Natural killer cell (primary cell): ENCODE results near the gene CR2. TPM values are rescaled to one million over a fixed set of nuclear protein-coding genes. Genes with fewer than 3 reads are reported as not detected.

Experiments used
- ATAC-seq, 3 donors: fragments of 150-1000 bp in 2 of 3; fragments of 200-7000 bp in 1 of 3; cut with Tn5 transposase; 1 replicate in 1 of 3; 2 replicates in 2 of 3; pipeline ENCODE4 v1.10.0; 2021; ENCODE audit warnings: mild to moderate bottlenecking in 2 of 3, moderate library complexity in 2 of 3
- DNase-seq, 2 donors: peaks; one replicate each; pipeline versions ENCODE4 v3.0.0 to v3.0.0-alpha.2; 2013 to 2021; ENCODE audit warnings: mixed read lengths in 1 of 2
- H3K27ac ChIP-seq: one replicate; pipeline ENCODE4 v1.5.1; 2013; ENCODE audit warnings: mild to moderate bottlenecking, low read length
- H3K27me3 ChIP-seq: one replicate; pipeline ENCODE4 v1.6.1; 2013; ENCODE audit warnings: low read length; ENCODE audit not compliant: control insufficient read depth, insufficient read depth
- H3K36me3 ChIP-seq: one replicate; pipeline ENCODE4 v1.6.1; 2013; ENCODE audit warnings: low read length; ENCODE audit not compliant: control insufficient read depth, insufficient read depth
- H3K4me1 ChIP-seq: one replicate; pipeline ENCODE4 v1.6.1; 2013; ENCODE audit warnings: low read length; ENCODE audit not compliant: control insufficient read depth, insufficient read depth
- H3K4me3 ChIP-seq: one replicate; pipeline ENCODE4 v1.5.1; 2013; ENCODE audit warnings: low read length
- H3K9me3 ChIP-seq: one replicate; pipeline ENCODE4 v1.6.1; 2013; ENCODE audit warnings: low read length; ENCODE audit not compliant: control insufficient read depth, insufficient read depth
- H3K27ac Mint-ChIP-seq, 2 donors: one replicate each; pipeline ENCODE4 v1.8.0; 2022; ENCODE audit warnings: mild to moderate bottlenecking in 2 of 2, mixed read lengths in 2 of 2, moderate library complexity in 1 of 2
- H3K27me3 Mint-ChIP-seq, 2 donors: one replicate each; pipeline ENCODE4 v1.8.0; 2022; ENCODE audit warnings: low read depth in 2 of 2, mixed read lengths in 2 of 2
- H3K36me3 Mint-ChIP-seq: one replicate; pipeline ENCODE4 v1.8.0; 2022; ENCODE audit warnings: mixed read lengths
- H3K4me1 Mint-ChIP-seq, 2 donors: one replicate each; pipeline ENCODE4 v1.8.0; 2022; ENCODE audit warnings: mixed read lengths in 2 of 2
- H3K4me3 Mint-ChIP-seq: one replicate; pipeline ENCODE4 v1.8.0; 2022; ENCODE audit warnings: mild to moderate bottlenecking, moderate library complexity, mixed read lengths
- H3K9me3 Mint-ChIP-seq, 2 donors: one replicate each; pipeline ENCODE4 v1.8.0; 2022; ENCODE audit warnings: mixed read lengths in 2 of 2
- CTCF ChIP-seq: fragments of 200-600 bp; IDR thresholded peaks from one replicate; pipeline ENCODE4 v1.8.0; 2022; ENCODE audit warnings: antibody characterized with exemption
- WGBS: methylation state at CpG from one replicate; pipeline ENCODE4 v1.1.7; 2013; ENCODE audit warnings: missing lambda C conversion rate; ENCODE audit not compliant: insufficient coverage; 5-methylcytosine and 5-hydroxymethylcytosine counted together
- intact Hi-C: fragments of 100-400 bp; cut with micrococcal nuclease; formaldehyde crosslinking; loops from one replicate; pipeline ENCODE4 v1.14.2; 2022
- total RNA-seq, 4 donors: library from RNA; stranded (reverse); fragments of 120-200 nt in 1 of 4; gene quantifications; one replicate each; pipeline versions ENCODE4 v1.2.3 to v1.2.4, GENCODE V29; 2013 to 2022

The CR2 gene
- total RNA-seq, 3 donors from 2014 or later (not counting 1 experiment from before 2014, with no cell fraction given): 0.19 to 0.48 (median 0.29) TPM

- Mint-ChIP-seq H3K4me3 (no peak overlapping the region), H3K9me3 (no peaks in the 10 kb centered on the region), H3K27ac (no peak overlapping the region), H3K36me3 (no peaks in the 10 kb centered on the region), H3K27me3 (peaks cover 26 to 50% of the 10 kb centered on the region in 2 donors), H3K4me1 (no peaks in the 10 kb centered on the region)
- H3K27ac ChIP-seq: no peak overlapping the region
- H3K4me1 ChIP-seq: no peaks in the 10 kb centered on the region
- H3K9me3 ChIP-seq: no peaks in the 10 kb centered on the region
- TF ChIP-seq CTCF: no peak
- no peaks in the 10 kb centered on the region for H3K36me3 ChIP-seq
- H3K4me3 ChIP-seq: no peak overlapping the region
- intact Hi-C loops: no loop called here
- peaks cover 12% of the 10 kb centered on the region for H3K27me3 ChIP-seq
- no peak for ATAC-seq
- no peak for DNase-seq
These were observed 50.3 kb downstream of the CR2 start for GRCh38 chr1:207504438-207504837.

- Mint-ChIP-seq H3K27me3 (peaks cover 15 to 33% of the 10 kb centered on the region in 2 donors), H3K4me3 (no peak overlapping the region), H3K36me3 (no peaks in the 10 kb centered on the region), H3K4me1 (no peaks in the 10 kb centered on the region), H3K27ac (no peak overlapping the region), H3K9me3 (no peaks in the 10 kb centered on the region)
- DNase-seq (no peak), ATAC-seq (no peak)
- WGBS: no CpG with 5 or more reads among the region's 1 CpG
- intact Hi-C loops: no loop called here
- no peak overlapping the region for H3K27ac ChIP-seq
- no peaks in the 10 kb centered on the region for H3K27me3 ChIP-seq
- H3K4me1 ChIP-seq: no peaks in the 10 kb centered on the region
- no peaks in the 10 kb centered on the region for H3K36me3 ChIP-seq
- no peak for TF ChIP-seq CTCF
- H3K4me3 ChIP-seq: no peak overlapping the region
- no peaks in the 10 kb centered on the region for H3K9me3 ChIP-seq
These were observed 56.3 kb downstream of the CR2 start for GRCh38 chr1:207510444-207510843.

- no peak for TF ChIP-seq CTCF
- Histone ChIP-seq H3K4me3 (no peak overlapping the region), H3K27ac (no peak overlapping the region), H3K4me1 (no peaks in the 10 kb centered on the region), H3K36me3 (no peaks in the 10 kb centered on the region), H3K27me3 (no peaks in the 10 kb centered on the region), H3K9me3 (no peaks in the 10 kb centered on the region)
- no peak for DNase-seq
- WGBS: no CpG with 5 or more reads among the region's 13 CpGs
- no peak overlapping the region for H3K27ac Mint-ChIP-seq
- peaks cover 20 to 28% of the 10 kb centered on the region in 2 donors for H3K27me3 Mint-ChIP-seq
- H3K4me3 Mint-ChIP-seq: no peak overlapping the region
- ATAC-seq: no peak
- intact Hi-C loops: no loop called here
- no peaks in the 10 kb centered on the region for H3K36me3 Mint-ChIP-seq
- H3K4me1 Mint-ChIP-seq: no peaks in the 10 kb centered on the region
- no peaks in the 10 kb centered on the region for H3K9me3 Mint-ChIP-seq
These were observed 60.8 kb downstream of the CR2 start for GRCh38 chr1:207514890-207515289.

- ATAC-seq (no peak), DNase-seq (no peak)
- Histone ChIP-seq H3K4me1 (no peaks in the 10 kb centered on the region), H3K27ac (no peak overlapping the region), H3K36me3 (no peaks in the 10 kb centered on the region), H3K27me3 (peaks cover 3% of the 10 kb centered on the region), H3K9me3 (no peaks in the 10 kb centered on the region), H3K4me3 (no peak overlapping the region)
- no peak for TF ChIP-seq CTCF
- peaks cover 22 to 28% of the 10 kb centered on the region in 2 donors for H3K27me3 Mint-ChIP-seq
- H3K4me3 Mint-ChIP-seq: no peak overlapping the region
- no peaks in the 10 kb centered on the region for H3K9me3 Mint-ChIP-seq
- intact Hi-C loops: no loop called here
- no peak overlapping the region for H3K27ac Mint-ChIP-seq
- H3K4me1 Mint-ChIP-seq: no peaks in the 10 kb centered on the region
- H3K36me3 Mint-ChIP-seq: no peaks in the 10 kb centered on the region
These were observed 62.6 kb downstream of the CR2 start for GRCh38 chr1:207516729-207517128.
